Activated T-helper 1 cell treated with Interleukin-2 at 50 U/mL for 16 hours (primary cell): ENCODE measurements around the gene FBXW4.

Experiments used
- DNase-seq: peaks from one replicate; pipeline ENCODE4 v3.0.0-alpha.2; 2020; ENCODE audit warnings: low read depth

FBXW4 gene

DNA sequence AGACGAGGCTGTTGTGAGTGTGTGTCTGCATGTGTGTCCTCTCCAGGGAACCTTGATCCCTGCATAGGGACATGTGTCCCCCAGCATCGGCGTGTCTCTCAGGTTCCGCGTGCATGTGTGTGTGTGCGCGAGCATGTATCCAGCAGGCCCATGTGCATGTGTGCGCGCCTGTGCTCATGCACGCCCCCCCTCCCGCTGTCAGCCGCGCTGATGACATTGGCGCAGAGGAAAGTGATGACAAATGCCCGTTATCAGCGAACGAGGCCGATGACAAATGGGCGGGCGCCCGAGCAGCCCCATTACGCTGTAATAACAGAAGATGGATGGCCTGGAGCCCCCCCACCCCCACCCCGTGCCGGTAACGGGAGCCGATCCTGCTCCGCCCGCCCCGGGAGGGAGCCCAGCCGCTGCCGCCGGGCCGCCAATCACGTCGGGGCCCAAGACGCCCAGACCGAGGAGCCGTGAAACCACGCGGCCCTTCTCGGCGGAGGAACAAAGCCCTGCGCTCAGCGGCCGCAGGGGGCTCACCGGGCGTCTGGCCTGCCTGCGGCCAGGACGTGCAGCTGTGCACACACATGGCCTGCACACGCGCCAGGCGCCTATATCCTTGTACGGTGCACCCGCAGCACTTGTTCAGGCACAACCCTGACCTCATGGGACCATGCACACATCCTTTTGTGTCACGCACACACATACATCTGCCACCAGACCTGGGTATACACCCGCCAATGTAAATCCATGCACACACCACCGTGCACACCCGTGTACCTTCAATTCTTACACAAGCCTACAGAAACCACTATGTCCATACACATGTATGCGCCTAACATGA lies 128.4 kb downstream of the FBXW4 start:
- no peak for DNase-seq

DNA sequence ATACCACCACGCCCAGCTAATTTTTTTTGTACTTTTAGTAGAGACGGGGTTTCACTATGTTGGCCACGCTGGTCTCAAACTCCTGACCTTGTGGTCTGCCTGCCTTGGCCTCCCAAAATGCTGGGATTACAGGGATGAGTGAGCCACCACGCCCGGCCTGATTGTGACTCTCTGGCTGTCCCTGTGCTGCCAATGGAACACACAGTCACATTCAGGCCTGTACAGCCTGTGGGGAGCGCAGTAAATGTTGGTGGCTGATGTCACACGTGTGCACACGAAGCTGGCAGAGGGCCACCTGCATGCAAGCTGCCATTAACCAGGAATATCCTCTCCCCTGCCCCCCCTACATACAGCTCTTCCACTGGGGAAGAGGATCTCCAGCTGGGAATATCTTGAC lies 129.0 kb downstream of the FBXW4 start:
- no peak for DNase-seq

DNA sequence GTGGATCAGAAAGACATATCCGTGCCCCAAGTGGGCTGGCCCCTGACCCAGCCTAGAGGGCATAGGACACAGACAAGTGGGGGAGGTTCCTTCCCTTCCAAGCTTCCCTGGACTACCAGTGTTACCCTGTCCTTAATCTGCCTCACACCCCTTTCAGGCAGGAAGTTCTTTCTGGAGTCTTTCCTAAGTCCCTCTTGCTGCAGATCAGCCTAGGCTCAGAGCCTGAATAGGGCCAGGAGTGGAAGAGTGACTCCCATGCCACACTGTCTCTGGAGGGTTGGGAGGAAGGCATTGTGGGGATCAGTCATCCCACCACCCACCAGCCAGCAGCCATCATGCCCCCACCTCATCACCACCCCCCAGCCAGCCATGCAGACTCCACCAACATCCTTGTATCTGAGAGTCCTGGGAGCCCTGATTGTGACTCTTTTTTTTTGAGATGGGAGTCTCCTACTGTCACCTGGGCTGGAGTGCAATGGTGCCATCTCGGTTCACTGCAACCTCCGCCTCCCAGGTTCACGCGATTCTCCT lies 129.5 kb downstream of the FBXW4 start:
- DNase-seq: no peak

DNA sequence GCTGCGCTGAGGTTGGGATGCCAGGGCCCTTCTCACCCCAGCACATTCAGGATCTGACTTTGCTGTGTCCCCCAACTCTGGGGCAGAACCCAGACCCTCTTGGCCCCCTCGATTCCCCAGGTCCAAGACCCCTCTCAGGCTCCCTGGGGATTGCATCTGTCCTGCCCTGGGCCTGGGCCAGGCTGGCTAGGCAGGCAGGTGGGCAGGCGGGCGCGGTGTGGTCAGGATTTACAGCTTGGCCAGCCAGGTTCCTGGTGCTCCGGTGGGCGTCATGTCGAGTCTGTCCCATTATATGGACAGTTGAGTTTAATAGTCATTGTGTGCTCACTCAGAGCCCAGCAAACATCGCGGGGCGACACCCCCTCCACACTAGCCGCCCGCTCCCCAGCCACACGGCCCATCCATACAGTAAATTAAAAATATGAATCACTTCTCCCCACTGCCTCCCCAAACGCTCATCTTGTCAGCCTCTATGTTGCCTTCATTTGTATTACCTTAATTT lies 130.4 kb downstream of the FBXW4 start:
- no peak for DNase-seq

DNA sequence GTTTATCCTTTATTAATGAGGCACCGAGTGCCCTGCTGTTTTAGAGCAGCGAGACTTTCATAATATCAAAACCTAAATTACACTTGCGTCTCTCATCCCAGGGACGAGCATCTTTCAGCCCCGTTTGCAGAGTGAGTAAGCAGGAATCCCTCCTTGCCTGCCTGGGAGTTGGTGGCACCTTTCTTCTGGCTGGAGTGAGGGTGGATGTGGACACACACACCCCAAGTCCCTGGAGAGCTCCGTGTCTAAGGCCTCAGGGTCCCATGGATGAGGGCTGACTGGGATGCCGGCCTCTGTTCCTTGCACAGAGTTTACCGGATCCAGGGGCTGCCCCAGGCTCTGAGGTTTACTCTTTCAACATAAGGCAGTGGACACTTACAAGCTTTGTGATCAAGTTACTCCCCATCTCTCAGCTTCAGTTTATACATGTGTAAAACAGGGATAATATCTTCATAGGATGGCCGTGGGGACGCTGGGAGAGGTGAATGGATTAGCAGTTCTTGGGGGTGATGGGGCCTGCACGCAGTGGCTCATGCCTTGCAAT lies 131.4 kb downstream of the FBXW4 start:
- DNase-seq: no peak

DNA sequence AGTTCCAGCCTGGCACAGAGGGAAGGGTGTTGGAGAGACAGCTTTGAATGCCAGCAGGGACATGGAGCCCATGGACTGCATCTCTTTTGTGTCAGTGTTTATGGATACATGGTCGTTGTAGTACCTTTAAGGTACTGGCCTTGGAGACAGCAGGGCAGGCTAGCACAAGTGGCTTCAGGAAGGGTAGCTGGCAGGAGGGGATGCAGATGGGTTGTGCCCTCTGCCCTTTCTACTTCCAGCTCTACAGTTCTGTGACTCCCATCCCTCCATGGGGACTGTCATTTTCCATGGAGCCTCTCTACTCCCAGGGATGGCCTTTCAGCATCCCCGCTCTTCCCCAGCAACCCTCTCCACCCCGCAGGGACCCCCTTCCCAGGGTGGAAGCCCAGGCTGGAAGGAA lies 132.0 kb downstream of the FBXW4 start:
- no peak for DNase-seq

DNA sequence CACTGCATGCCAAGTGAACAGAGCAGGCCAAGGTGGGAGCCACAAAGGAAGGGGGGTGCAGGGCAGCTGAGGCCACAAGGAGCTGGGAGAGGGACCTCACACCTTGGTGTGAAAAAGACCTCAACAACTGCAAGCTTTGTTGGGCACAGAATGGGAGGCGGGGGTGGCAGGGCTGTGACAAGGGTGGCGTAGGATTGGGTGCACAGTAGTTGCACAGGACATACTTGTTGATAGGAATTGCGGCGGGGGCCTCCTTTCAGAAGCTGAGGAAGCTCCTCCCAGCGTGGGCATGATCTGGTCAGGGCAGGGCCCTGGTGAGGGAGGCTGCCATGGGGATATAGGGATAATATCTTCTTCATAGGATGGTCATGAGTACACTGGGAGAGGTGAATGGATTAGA lies 132.7 kb downstream of the FBXW4 start:
- no peak for DNase-seq

DNA sequence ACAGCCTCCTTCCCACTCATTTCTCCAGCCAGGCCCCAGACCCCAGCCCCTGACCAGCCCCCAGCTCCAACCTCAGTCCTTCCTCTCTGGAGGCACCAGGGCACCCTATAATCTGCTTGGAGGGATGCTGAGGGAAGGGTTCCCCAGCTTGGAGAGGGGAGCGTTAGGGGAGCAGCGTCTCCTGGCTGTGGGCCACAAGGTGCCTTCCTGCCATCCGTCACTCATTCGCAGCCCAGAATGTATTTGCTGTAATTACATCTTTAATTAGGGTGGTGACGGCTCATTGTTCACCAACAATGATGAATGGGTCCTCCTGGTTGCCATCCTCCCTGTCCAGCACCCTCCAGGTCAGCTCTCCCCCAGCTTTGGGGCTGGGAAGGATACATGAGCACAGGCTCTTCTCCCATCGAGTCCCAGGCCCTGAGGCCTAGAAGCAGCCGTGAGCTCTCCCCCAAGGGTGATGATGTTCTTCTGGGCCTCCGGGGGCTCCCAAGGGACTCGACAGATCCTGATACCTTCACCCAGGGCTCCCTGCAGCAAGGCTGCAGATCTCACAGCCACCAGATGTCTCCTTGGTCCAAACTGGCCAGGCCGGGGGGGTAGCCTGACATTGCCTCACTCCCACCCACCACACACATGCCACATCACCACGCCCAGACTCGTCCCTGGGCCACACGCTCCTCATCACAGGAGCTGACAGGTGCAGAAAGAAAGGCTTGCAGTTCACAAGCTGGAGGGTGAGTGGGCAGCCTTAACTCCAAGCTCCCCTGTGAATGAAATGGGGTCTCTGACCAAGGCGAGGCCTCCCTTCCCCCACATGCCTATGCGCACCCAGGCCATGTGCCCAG lies 133.7 kb downstream of the FBXW4 start:
- DNase-seq: no peak
